ENCODE measurements around the gene PCSK6.

Gene PCSK6

DNA sequence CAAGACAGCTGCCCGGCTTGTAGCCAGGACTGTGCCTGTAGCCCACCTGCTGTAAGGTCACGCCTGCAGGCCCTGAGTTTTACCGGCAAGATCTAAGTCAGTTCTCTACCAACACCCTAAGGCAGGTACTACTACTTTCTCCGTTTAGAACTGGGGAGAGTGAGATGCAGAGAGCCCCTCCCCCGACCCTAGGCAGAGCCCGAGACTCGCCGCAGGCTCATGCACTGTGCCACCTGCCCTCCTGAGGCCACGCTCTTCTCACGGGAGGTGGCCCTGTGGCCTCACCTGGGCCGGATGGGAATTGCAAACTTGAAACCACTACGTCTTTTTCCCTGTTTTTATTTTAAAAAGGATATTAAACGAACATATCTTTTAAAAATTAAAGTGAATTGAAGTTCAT, 36.9 kb upstream of the PCSK6 start:
- H3K79me2 ChIP-seq (ENCODE audit: control insufficient read depth, low read length), result no peaks in the 10 kb centered on the region
- no peaks in the 10 kb centered on the region for H3K27me3 ChIP-seq (ENCODE audit: control insufficient read depth, low read length)
- no peak overlapping the region for H3K27ac ChIP-seq (ENCODE audit: low read depth, low read length)
- H3F3A ChIP-seq (ENCODE audit: control insufficient read depth, insufficient read depth), result no peaks in the 10 kb centered on the region
- no peak overlapping the region for H3K4me3 ChIP-seq (ENCODE audit: low read length)
- H3K36me3 ChIP-seq (ENCODE audit: control insufficient read depth, low read length), result no peaks in the 10 kb centered on the region
- H4K20me1 ChIP-seq (ENCODE audit: control insufficient read depth, insufficient read depth, low read depth, low read length), result no peaks in the 10 kb centered on the region
- no peaks in the 10 kb centered on the region for H3K9me3 ChIP-seq (ENCODE audit: control insufficient read depth, insufficient read depth, low read length)
- no peaks in the 10 kb centered on the region for H3K4me1 ChIP-seq (ENCODE audit: control insufficient read depth, low read length)
- no peak overlapping the region for H3K4me2 ChIP-seq (ENCODE audit: low read length)
- TF ChIP-seq CTCF (IDR thresholded peaks at IDR 0.05; ENCODE audit: low read depth, low read length, poor library complexity, severe bottlenecking) (no peak), EZH2phosphoT487 (IDR thresholded peaks at IDR 0.05; ENCODE audit: borderline replicate concordance, low read length) (no peak)
- no peaks in the 10 kb centered on the region for H3K9me2 ChIP-seq (replicated peaks; ENCODE audit: control insufficient read depth, low read length)

DNA sequence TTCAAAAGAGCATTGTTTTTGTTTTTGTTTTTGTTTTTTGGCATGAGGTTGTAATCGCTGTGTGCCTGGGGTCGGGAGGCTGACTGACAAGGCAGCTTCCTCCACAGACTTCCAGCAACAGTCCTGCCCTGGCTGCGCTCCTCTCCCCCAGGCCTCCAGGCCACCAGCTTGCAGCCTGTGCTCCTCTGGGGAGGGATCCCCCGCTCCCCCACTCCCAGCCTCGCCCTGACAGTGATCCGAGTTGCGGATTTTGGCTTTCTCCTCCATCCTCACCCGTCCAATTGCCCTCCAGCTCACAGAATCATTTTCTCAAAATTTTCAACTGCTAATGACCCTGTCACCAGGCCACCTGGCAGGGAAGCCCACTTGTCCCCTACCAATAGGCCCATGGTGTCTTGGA, 36.5 kb upstream of the PCSK6 start:
- no peaks in the 10 kb centered on the region for H3K9me3 ChIP-seq (ENCODE audit: control insufficient read depth, insufficient read depth, low read length)
- H3K4me3 ChIP-seq (ENCODE audit: low read length), result no peak overlapping the region
- H3K27ac ChIP-seq (ENCODE audit: low read depth, low read length), result no peak overlapping the region
- no peak overlapping the region for H3K4me2 ChIP-seq (ENCODE audit: low read length)
- no peaks in the 10 kb centered on the region for H3F3A ChIP-seq (ENCODE audit: control insufficient read depth, insufficient read depth)
- H3K9me2 ChIP-seq (replicated peaks; ENCODE audit: control insufficient read depth, low read length), result no peaks in the 10 kb centered on the region
- no peaks in the 10 kb centered on the region for H4K20me1 ChIP-seq (ENCODE audit: control insufficient read depth, insufficient read depth, low read depth, low read length)
- no peak for TF ChIP-seq CTCF (IDR thresholded peaks at IDR 0.05; ENCODE audit: low read depth, low read length, poor library complexity, severe bottlenecking)
- TF ChIP-seq EZH2phosphoT487 (IDR thresholded peaks at IDR 0.05; ENCODE audit: borderline replicate concordance, low read length), result no peak
- H3K4me1 ChIP-seq (ENCODE audit: control insufficient read depth, low read length), result no peaks in the 10 kb centered on the region
- no peaks in the 10 kb centered on the region for H3K79me2 ChIP-seq (ENCODE audit: control insufficient read depth, low read length)
- H3K27me3 ChIP-seq (ENCODE audit: control insufficient read depth, low read length), result no peaks in the 10 kb centered on the region; the same call in 1 of the 2 replicates
- H3K36me3 ChIP-seq (ENCODE audit: control insufficient read depth, low read length), result no peaks in the 10 kb centered on the region

- Histone ChIP-seq H3K36me3 (ENCODE audit: control insufficient read depth, low read length) (no peaks in the 10 kb centered on the region), H3K27ac (ENCODE audit: low read depth, low read length) (no peak overlapping the region), H3F3A (ENCODE audit: control insufficient read depth, insufficient read depth) (no peaks in the 10 kb centered on the region), H3K79me2 (ENCODE audit: control insufficient read depth, low read length) (no peaks in the 10 kb centered on the region), H3K4me1 (ENCODE audit: control insufficient read depth, low read length) (no peaks in the 10 kb centered on the region), H3K4me2 (ENCODE audit: low read length) (no peak overlapping the region), H3K9me3 (ENCODE audit: control insufficient read depth, insufficient read depth, low read length) (no peaks in the 10 kb centered on the region), H4K20me1 (ENCODE audit: control insufficient read depth, insufficient read depth, low read depth, low read length) (no peaks in the 10 kb centered on the region), H3K9me2 (replicated peaks; ENCODE audit: control insufficient read depth, low read length) (no peaks in the 10 kb centered on the region), H3K4me3 (ENCODE audit: low read length) (no peak overlapping the region), H3K27me3 (ENCODE audit: control insufficient read depth, low read length) (peaks cover under 1% of the 10 kb centered on the region; the same call in 1 of the 2 replicates)
- TF ChIP-seq EZH2phosphoT487 (IDR thresholded peaks at IDR 0.05; ENCODE audit: borderline replicate concordance, low read length) (no peak), CTCF (IDR thresholded peaks at IDR 0.05; ENCODE audit: low read depth, low read length, poor library complexity, severe bottlenecking) (no peak)
These were observed 35.7 kb upstream of the PCSK6 start for GRCh38 chr15:101525087-101525669.
